ENCODE results near the gene ASB11.

DNA sequence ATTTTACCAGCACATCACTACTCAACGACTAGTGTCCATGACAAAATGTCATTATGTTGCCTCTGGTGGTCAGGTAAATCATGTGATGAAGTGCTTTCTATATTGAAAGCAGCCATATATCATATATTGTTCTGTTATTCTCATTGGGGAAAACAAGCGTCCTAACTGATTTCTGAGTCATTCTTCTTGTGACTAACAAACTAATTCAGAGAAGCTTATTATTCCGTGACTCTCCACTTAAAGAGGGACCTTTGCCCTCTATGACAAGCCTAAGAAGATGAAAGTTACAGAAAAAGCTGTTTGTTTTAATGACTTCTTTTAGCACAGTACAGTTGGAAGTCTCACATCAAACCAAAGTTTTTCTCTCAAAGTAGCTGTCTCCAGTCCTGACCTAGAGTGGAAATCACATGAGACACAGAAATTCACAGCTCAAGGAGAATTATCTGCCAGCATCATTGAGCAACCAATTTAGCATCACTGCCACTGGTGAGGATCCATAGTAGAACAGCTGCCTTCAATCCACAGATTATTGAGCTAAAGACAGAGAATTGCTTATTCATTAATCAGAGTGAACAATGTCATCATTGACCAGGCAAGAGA, 81.9 kb downstream of the ASB11 start:
- no peak for TF ChIP-seq POLR2AphosphoS5 (IDR thresholded peaks at IDR 0.05; ENCODE audit: low read depth, low read length)
- TF ChIP-seq POLR2A (IDR thresholded peaks at IDR 0.05; ENCODE audit: low read depth, low read length) = no peak
- no peak for TF ChIP-seq TAF1 (IDR thresholded peaks at IDR 0.05; ENCODE audit: low read depth, low read length)
- TF ChIP-seq PAX5 (IDR thresholded peaks at IDR 0.05; ENCODE audit: insufficient read depth, low read length, severe bottlenecking) = no peak
